B cell (primary cell): Measurements from ENCODE around the gene TRIO. TPM values are rescaled to one million over a fixed set of nuclear protein-coding genes. Genes with fewer than 3 reads are reported as not detected.

ENCODE experiments used
- ATAC-seq: fragments of 200-7000 bp; cut with Tn5 transposase; one replicate; pipeline ENCODE4 v1.10.0; 2021; ENCODE audit warnings: low read depth, mild to moderate bottlenecking, moderate number of reproducible peaks, moderate library complexity
- CTCF ChIA-PET: fragments of 350-600 bp; sonication (Branson Sonifier 250); formaldehyde crosslinking; loops from one replicate; lab custom pipeline; 2021; ENCODE audit warnings: antibody characterized with exemption, inconsistent platforms; lab: Charles Lee
- POLR2A ChIA-PET: fragments of 350-600 bp; sonication (Branson Sonifier 250); formaldehyde crosslinking; loops from one replicate; lab custom pipeline; 2021; ENCODE audit warnings: antibody characterized with exemption; lab: Charles Lee
- DNase-seq: peaks from one replicate; pipeline ENCODE4 v3.0.0; 2013
- H2AFZ ChIP-seq: 2 replicates; pipeline ENCODE4 v1.6.1; 2012; ENCODE audit warnings: mild to moderate bottlenecking, low read depth, low read length; ENCODE audit not compliant: insufficient read depth, poor library complexity, severe bottlenecking
- H3K27ac ChIP-seq, 2 donors: 1 replicate in 1 of 2; 2 replicates in 1 of 2; pipeline ENCODE4 v1.5.1; 2012 to 2013; ENCODE audit warnings: low read length in 2 of 2, mild to moderate bottlenecking in 2 of 2, moderate library complexity in 1 of 2
- H3K27me3 ChIP-seq, 4 experiments: fragments of 200-600 bp in 1 of 4; sonication (generic) in 1 of 4; replicated peaks in 1 of 4; 1 replicate in 2 of 4; 2 replicates in 2 of 4; pipeline versions ENCODE4 v1.6.1 to v1.7.0; 2013 to 2016; ENCODE audit warnings: low read length in 3 of 4, mild to moderate bottlenecking in 2 of 4, mixed read lengths in 1 of 4, moderate library complexity in 1 of 4; ENCODE audit not compliant: insufficient read depth in 4 of 4, control insufficient read depth in 3 of 4; ENCODE audit errors: control extremely low read depth in 1 of 4
- H3K36me3 ChIP-seq, 2 experiments: replicated peaks in 1 of 2; 1 replicate in 1 of 2; 2 replicates in 1 of 2; pipeline versions ENCODE4 v1.6.1 to v1.7.1; 2013; ENCODE audit warnings: low read length in 1 of 2; ENCODE audit not compliant: insufficient read depth in 2 of 2, control insufficient read depth in 1 of 2; ENCODE audit errors: control extremely low read depth in 1 of 2, extremely low read depth in 1 of 2
- H3K4me1 ChIP-seq, 2 donors: fragments of 200-600 bp in 1 of 2; sonication (generic) in 1 of 2; 1 replicate in 1 of 2; 2 replicates in 1 of 2; pipeline versions ENCODE4 v1.5.1 to v1.6.1; 2013 to 2017; ENCODE audit warnings: low read length in 2 of 2; ENCODE audit not compliant: control insufficient read depth in 2 of 2, insufficient read depth in 2 of 2
- H3K4me2 ChIP-seq: replicated peaks from 2 replicates; pipeline ENCODE3; 2012; ENCODE audit warnings: mild to moderate bottlenecking, low read depth, low read length; ENCODE audit not compliant: poor library complexity, severe bottlenecking
- H3K4me3 ChIP-seq, 5 experiments: fragments of 200-600 bp in 1 of 5; sonication (generic) in 1 of 5; 1 replicate in 3 of 5; 2 replicates in 2 of 5; pipeline versions ENCODE4 v1.5.1 to v1.7.0; 2011 to 2016; ENCODE audit warnings: low read length in 4 of 5, mild to moderate bottlenecking in 4 of 5, low read depth in 2 of 5, control low read depth in 1 of 5, moderate library complexity in 1 of 5; ENCODE audit not compliant: insufficient read depth in 1 of 5; ENCODE audit errors: control extremely low read depth in 1 of 5, extremely low read depth in 1 of 5
- H3K79me2 ChIP-seq: fragments of 200-600 bp; sonication (generic); one replicate; pipeline ENCODE4 v1.6.0; 2016; ENCODE audit warnings: low read length; ENCODE audit not compliant: control insufficient read depth, insufficient read depth
- H3K9ac ChIP-seq: fragments of 200-600 bp; sonication (generic); 2 replicates; pipeline ENCODE4 v1.6.1; 2017; ENCODE audit warnings: mild to moderate bottlenecking, low read length, moderate library complexity
- H3K9me3 ChIP-seq, 3 donors: one replicate each; pipeline versions ENCODE4 v1.6.1 to v1.7.1; 2013; ENCODE audit warnings: low read length in 2 of 3; ENCODE audit not compliant: control insufficient read depth in 2 of 3, insufficient read depth in 1 of 3; ENCODE audit errors: control extremely low read depth in 1 of 3
- H4K20me1 ChIP-seq: 2 replicates; pipeline ENCODE4 v1.6.0; 2012; ENCODE audit warnings: mild to moderate bottlenecking, low read length; ENCODE audit not compliant: insufficient read depth, control insufficient read depth, poor library complexity, severe bottlenecking
- H3K27ac Mint-ChIP-seq: one replicate; pipeline ENCODE4 v1.8.0; 2021; ENCODE audit warnings: mixed read lengths
- H3K27me3 Mint-ChIP-seq: one replicate; pipeline ENCODE4 v1.8.0; 2021; ENCODE audit warnings: mixed read lengths
- H3K4me1 Mint-ChIP-seq: one replicate; pipeline ENCODE4 v1.8.0; 2021; ENCODE audit warnings: mixed read lengths
- H3K4me3 Mint-ChIP-seq: one replicate; pipeline ENCODE4 v1.8.0; 2021; ENCODE audit warnings: mixed read lengths
- H3K9me3 Mint-ChIP-seq: one replicate; pipeline ENCODE4 v1.8.0; 2022; ENCODE audit warnings: mixed read lengths; ENCODE audit not compliant: insufficient read depth
- EZH2 ChIP-seq: IDR thresholded peaks from 2 replicates; pipeline ENCODE4 v1.6.1; 2012; ENCODE audit warnings: borderline replicate concordance, low read depth, mild to moderate bottlenecking, moderate library complexity, low read length; ENCODE audit not compliant: insufficient read depth, poor library complexity, severe bottlenecking
- WGBS: methylation state at CpG from one replicate; pipeline ENCODE4 v1.1.5; 2013; ENCODE audit warnings: missing lambda C conversion rate; ENCODE audit not compliant: insufficient coverage; 5-methylcytosine and 5-hydroxymethylcytosine counted together
- intact Hi-C: fragments of 100-400 bp; cut with micrococcal nuclease; formaldehyde crosslinking; loops from one replicate; pipeline ENCODE4 v1.10.0; 2022
- polyA plus RNA-seq: library from polyadenylated mRNA; depleted of rRNA; stranded (reverse); fragments of >200 nt; gene quantifications from 2 replicates; pipeline ENCODE4 v1.2.3, GENCODE V29; 2012
- total RNA-seq, 2 donors: library from RNA; stranded (reverse); fragments of 120-200 nt in 1 of 2; gene quantifications; 1 replicate in 1 of 2; 2 replicates in 1 of 2; pipeline versions ENCODE4 v1.2.3 to v1.2.4, GENCODE V29; 2013 to 2022
- TF ChIP-seq, protein P1 (sequence below): fragments of 200-600 bp; IDR thresholded peaks from one replicate; pipeline ENCODE4 v1.8.0; 2022; ENCODE audit warnings: antibody characterized with exemption, mild to moderate bottlenecking

The TRIO gene
- total and polyA plus RNA-seq, 2 donors (not counting 1 experiment from before 2014, with no cell fraction given): 90.5 to 479 TPM

DNA sequence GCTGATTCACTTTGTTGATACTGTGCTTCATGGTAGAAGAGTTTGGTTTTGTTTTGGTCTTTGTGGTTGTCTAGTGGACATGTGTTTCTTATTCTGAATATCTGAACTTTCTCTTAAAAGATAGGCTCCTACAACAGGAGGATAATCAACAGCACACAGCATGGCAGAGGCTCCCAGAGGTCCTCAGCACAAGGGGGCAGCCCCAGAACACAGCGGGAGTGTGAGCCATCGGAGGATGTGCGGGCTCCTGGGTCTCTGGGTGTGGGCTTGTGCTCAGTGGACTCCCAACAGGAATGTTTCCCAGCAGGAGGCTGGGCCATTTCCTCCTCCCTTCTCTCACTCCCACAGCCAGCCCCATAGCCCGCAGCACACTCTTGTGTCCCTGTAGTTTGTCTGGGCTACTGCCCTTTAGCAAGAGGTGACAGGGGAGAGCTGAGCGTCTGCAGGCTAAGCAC is 274.2 kb downstream of the TRIO start:
- H3K27ac Mint-ChIP-seq: peak overlapping the region; percentile 21
- intact Hi-C loops: no loop called here

More for the DNA sequence above, 274.2 kb downstream of the TRIO start:
- TF ChIP-seq EZH2: no peak
- TF ChIP-seq, protein P1, sequence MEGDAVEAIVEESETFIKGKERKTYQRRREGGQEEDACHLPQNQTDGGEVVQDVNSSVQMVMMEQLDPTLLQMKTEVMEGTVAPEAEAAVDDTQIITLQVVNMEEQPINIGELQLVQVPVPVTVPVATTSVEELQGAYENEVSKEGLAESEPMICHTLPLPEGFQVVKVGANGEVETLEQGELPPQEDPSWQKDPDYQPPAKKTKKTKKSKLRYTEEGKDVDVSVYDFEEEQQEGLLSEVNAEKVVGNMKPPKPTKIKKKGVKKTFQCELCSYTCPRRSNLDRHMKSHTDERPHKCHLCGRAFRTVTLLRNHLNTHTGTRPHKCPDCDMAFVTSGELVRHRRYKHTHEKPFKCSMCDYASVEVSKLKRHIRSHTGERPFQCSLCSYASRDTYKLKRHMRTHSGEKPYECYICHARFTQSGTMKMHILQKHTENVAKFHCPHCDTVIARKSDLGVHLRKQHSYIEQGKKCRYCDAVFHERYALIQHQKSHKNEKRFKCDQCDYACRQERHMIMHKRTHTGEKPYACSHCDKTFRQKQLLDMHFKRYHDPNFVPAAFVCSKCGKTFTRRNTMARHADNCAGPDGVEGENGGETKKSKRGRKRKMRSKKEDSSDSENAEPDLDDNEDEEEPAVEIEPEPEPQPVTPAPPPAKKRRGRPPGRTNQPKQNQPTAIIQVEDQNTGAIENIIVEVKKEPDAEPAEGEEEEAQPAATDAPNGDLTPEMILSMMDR: no peak
- Histone ChIP-seq H3K4me2 (no peak overlapping the region), H3K9me3 (no peaks in the 10 kb centered on the region), H3K4me3 (no peak overlapping the region), H3K27ac (no peak overlapping the region), H3K79me2 (no peaks in the 10 kb centered on the region), H3K9ac (no peak overlapping the region), H4K20me1 (no peaks in the 10 kb centered on the region), H3K4me1 (peaks cover 0 to 7% of the 10 kb centered on the region in 2 donors), H3K36me3 (peaks cover 0 to 92% of the 10 kb centered on the region in 2 experiments), H3K27me3 (no peaks in the 10 kb centered on the region), H2AFZ (no peak overlapping the region)
- Mint-ChIP-seq H3K9me3 (no peaks in the 10 kb centered on the region), H3K4me1 (peaks cover 14% of the 10 kb centered on the region), H3K4me3 (no peak overlapping the region), H3K27me3 (no peaks in the 10 kb centered on the region)
- ChIA-PET POLR2A (no interaction called here), CTCF (no interaction called here)
- 73% methylated on average over 5 of the region's 5 CpGs for WGBS
- no peak for DNase-seq
- ATAC-seq: no peak
